K562 (cell line): Measurements from ENCODE around the gene ZNF669. TPM values are rescaled to one million over a fixed set of nuclear protein-coding genes. Genes with fewer than 3 reads are reported as not detected.
A peak's percentile ranks its signal among the peaks of the same experiment; 100 is the strongest.

ENCODE experiments used
- ARID4B ChIP-seq: sonication (generic); formaldehyde crosslinking; IDR thresholded peaks from 2 replicates; pipeline ENCODE4 v1.8.0; 2022; ENCODE audit warnings: mild to moderate bottlenecking, missing genetic modification reagents
- CBX1 ChIP-seq: sonication (generic); IDR thresholded peaks from 2 replicates; pipeline ENCODE4 v1.6.1; 2016; ENCODE audit warnings: antibody characterized with exemption, low read depth, mild to moderate bottlenecking
- GTF2E2 ChIP-seq: fragments of 200-800 bp; sonication (Bioruptor generic); IDR thresholded peaks from 2 replicates; pipeline ENCODE4 v1.6.1; 2016; ENCODE audit warnings: missing genetic modification characterization, missing compliant biosample characterization
- JUN ChIP-seq, 2 experiments: sonication (generic) in 1 of 2; formaldehyde crosslinking in 1 of 2; IDR thresholded peaks; 2 replicates each; pipeline versions ENCODE4 v1.6.1 to v1.8.0; 2012 to 2022; ENCODE audit warnings: borderline replicate concordance in 2 of 2, mild to moderate bottlenecking in 2 of 2, improper control_type of control experiment in 1 of 2, low read depth in 1 of 2, low read length in 1 of 2, missing genetic modification reagents in 1 of 2
- KLF13 ChIP-seq: fragments of 450-650 bp; IDR thresholded peaks from 2 replicates; pipeline ENCODE4 v1.6.1; 2016; ENCODE audit warnings: missing genetic modification characterization, low read depth, mild to moderate bottlenecking, missing compliant biosample characterization, moderate library complexity, borderline replicate concordance
- MEIS2 ChIP-seq: fragments of 450-650 bp; IDR thresholded peaks from 2 replicates; pipeline ENCODE4 v1.6.1; 2014; ENCODE audit warnings: mild to moderate bottlenecking; ENCODE audit not compliant: partially characterized antibody
- MTA1 ChIP-seq: fragments of 450-650 bp; IDR thresholded peaks from 2 replicates; pipeline ENCODE4 v1.6.1; 2017; ENCODE audit warnings: borderline replicate concordance
- NCOA1 ChIP-seq: fragments of 450-650 bp; IDR thresholded peaks from 2 replicates; pipeline ENCODE4 v1.6.1; 2016; ENCODE audit warnings: low read depth
- RNF2 ChIP-seq: sonication (generic); IDR thresholded peaks from 2 replicates; pipeline ENCODE4 v1.6.1; 2016
- SRSF1 ChIP-seq: fragments of 200-400 bp; formaldehyde crosslinking; IDR thresholded peaks from 2 replicates; pipeline ENCODE4 v1.6.1; 2017; ENCODE audit warnings: mild to moderate bottlenecking, low read depth, low read length, moderate library complexity
- TRIM24 ChIP-seq, 2 experiments: fragments of 450-650 bp; IDR thresholded peaks; 2 replicates each; pipeline ENCODE4 v1.6.1; 2016
- U2AF1 ChIP-seq: fragments of 200-400 bp; formaldehyde crosslinking; optimal IDR thresholded peaks from 2 replicates; pipeline ENCODE3; 2017; ENCODE audit warnings: mild to moderate bottlenecking, low read depth, low read length, moderate library complexity
- ZEB2 ChIP-seq: fragments of 450-650 bp; IDR thresholded peaks from 2 replicates; pipeline ENCODE4 v1.6.1; 2016
- polyA plus RNA-seq, 8 experiments: library from polyadenylated mRNA; depleted of rRNA in 4 of 8; stranded (reverse) in 5 of 8; unstranded in 3 of 8; fragments of >200 nt; fragmentation: Nextera tagmentation in 2 of 8; fragmentation: Illumina TruSeq in 1 of 8; extraction: Ambion mirVana in 2 of 8; extraction: Trizol in 1 of 8; gene quantifications; 2 replicates each; pipeline versions ENCODE4 v1.2.1 to v1.2.3, GENCODE V29; 2011 to 2014; ENCODE audit warnings: inconsistent platforms in 1 of 8, missing spikeins in 1 of 8
- total RNA-seq, 7 experiments: library from RNA; depleted of rRNA in 6 of 7; stranded (reverse); fragments of >200 nt in 6 of 7; fragmentation: Illumina TruSeq in 2 of 7; extraction: Trizol in 2 of 7; gene quantifications; 2 replicates each; pipeline versions ENCODE4 v1.2.1 to v1.2.3, GENCODE V29; 2011 to 2021; ENCODE audit warnings: low replicate concordance in 1 of 7
- TF ChIP-seq, protein P1 (sequence below): fragments of 250-450 bp; sonication (Bioruptor Pico); IDR thresholded peaks from 2 replicates; pipeline ENCODE4 v1.5.1; 2021; ENCODE audit warnings: mild to moderate bottlenecking
- TF ChIP-seq, protein P2 (sequence below): fragments of 250-450 bp; sonication (Bioruptor Pico); IDR thresholded peaks from 2 replicates; pipeline ENCODE4 v1.5.0; 2021; ENCODE audit warnings: mild to moderate bottlenecking, moderate library complexity

ZNF669 gene
- total and polyA plus RNA-seq, 9 of the 15 experiments (the other 6 are each of a cell fraction or from before 2014, with no cell fraction given): 5.3 to 18.3 (median 10.2) TPM

DNA sequence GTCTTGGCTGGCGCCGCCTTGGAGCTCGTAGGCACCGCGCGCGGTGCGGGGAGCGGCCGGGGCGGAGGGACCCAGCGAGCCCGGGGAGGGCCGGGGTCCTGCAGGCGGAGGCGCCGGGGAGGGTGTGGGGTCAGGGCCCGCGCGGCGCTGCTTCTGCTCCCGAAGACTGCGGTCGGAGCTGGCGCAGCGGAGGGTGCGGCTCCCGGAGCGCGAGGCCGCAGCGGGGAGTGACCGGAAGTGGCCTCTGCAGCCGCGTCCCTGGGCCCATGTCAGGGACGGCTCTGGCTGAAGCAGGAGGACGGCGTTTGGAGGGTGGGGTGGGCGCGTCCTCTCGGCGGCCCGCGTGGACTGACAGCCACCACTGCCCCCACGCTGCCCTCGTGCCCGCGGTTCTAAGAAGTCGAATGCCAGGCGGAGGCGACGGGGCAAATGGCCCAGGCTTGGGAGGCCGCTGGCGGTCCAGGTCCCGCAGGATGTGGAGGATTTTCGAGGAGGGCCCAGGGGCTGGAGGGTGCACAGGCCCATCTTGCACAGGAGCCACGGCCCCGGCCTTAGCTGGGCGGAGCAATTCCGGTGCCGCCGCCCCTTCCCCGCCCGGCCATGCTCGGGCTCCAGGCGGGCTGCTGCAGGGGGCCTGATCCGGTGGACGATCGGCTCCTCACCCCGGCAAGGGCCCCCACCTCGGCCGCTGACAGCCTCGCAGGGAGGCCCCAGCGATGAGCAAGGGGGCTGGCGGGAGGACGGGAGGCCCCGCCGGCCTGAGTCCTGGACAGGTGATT is 7.7 kb upstream of the ZNF669 start (continued):
- TF ChIP-seq ARID4B (CRISPR knock-in tag) (peak; percentile 62; the same call in 1 of the 2 replicates), ZEB2 (0 out of 2 replicates have a peak, but pooled peaks have one; percentile 28), NCOA1 (no peak), MEIS2 (peak; percentile 39), KLF13 (peak; percentile 43; the same call in 1 of the 2 replicates), GTF2E2 (tag) (0 out of 2 replicates have a peak, but pooled peaks have one; percentile 12), CBX1 (peak; percentile 84; the same call in 1 of the 2 replicates), U2AF1 (peak; percentile 36), TRIM24 (IDR thresholded peaks at IDR 0.05) (peak in 1 of 2 experiments; percentile 50; a peak in 1 of 4 replicates), SRSF1 (no peak), JUN (IDR thresholded peaks at IDR 0.05; ENCODE audit: borderline replicate concordance, low read depth, low read length) (peak; percentile 23; the same call in 1 of the 2 replicates), JUN (CRISPR knock-in tag; IDR thresholded peaks at IDR 0.05; ENCODE audit: borderline replicate concordance) (0 out of 2 replicates have a peak, but pooled peaks have one; percentile 42), RNF2 (peak; percentile 84; the same call in 1 of the 2 replicates), MTA1 (no peak)
- TF ChIP-seq, protein P1, sequence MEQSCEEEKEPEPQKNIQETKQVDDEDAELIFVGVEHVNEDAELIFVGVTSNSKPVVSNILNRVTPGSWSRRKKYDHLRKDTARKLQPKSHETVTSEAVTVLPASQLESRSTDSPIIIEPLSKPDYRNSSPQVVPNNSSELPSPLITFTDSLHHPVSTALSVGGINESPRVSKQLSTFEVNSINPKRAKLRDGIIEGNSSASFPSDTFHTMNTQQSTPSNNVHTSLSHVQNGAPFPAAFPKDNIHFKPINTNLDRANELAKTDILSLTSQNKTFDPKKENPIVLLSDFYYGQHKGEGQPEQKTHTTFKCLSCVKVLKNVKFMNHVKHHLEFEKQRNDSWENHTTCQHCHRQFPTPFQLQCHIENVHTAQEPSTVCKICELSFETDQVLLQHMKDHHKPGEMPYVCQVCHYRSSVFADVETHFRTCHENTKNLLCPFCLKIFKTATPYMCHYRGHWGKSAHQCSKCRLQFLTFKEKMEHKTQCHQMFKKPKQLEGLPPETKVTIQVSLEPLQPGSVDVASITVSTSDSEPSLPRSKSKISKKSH: no peak
- TF ChIP-seq, protein P2, sequence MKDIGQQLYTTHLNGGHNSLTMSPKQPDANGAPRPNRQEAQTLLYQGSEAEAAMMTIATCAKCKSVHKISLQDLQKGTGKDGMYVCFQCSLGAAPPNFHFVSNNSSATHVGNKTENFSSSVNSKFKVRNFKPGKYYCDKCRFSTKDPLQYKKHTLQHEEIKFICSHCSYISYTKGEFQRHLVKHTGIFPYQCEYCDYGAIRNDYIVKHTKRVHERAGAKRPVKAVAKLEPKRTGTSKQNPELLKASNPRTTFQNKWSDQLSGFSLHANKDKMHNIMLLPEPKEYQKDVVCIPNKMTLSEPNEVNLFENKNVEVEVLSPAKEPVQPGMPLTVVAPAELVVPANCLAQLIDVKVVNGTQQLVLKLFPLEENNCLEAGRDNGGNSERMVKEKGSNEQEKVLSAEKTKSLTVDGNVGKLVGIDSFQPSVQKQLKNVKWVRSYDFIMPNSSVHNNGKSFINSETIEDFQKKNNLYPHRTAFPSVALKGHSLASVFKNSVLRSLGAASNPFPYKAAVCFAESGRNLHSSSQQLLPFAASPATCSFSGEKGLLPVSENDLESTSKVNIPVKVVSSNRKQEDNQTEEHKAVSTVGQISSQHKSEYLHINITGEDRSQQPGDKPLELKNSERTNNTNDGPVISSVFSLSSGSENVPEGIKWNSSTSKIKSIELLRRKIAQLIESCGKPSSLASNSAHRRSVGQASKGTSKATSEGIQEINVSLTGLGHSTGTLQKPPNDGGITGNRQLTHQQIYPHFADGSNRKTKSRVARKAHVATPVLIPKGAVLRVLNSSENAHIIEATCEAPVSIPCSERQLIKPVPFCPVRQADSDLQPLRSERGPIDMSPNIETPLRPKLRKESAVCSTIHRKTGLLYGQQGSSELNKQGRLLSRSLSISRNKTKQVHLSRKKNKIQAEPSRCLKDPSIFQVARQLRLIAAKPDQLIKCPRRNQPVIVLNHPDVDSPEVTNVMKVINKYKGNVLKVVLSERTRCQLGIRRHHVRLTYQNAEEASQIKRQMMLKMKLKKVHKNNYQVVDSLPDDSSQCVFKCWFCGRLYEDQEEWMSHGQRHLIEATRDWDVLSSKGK (CRISPR knock-in tag): no peak
